HG03135 (cell line): ENCODE results near the gene CXXC5.
A peak's percentile ranks its signal among the peaks of the same experiment; 100 is the strongest.

Experiments used
- ATAC-seq: cut with Tn5 transposase; IDR thresholded peaks from one replicate; pipeline ENCODE4 v1.9.1; 2021; ENCODE audit warnings: mild to moderate bottlenecking, moderate library complexity; ENCODE audit not compliant: unreplicated experiment

The CXXC5 gene

GRCh38 chr5:139650689-139651042 is 2.5 kb downstream of the CXXC5 start:
- no peak for ATAC-seq

GRCh38 chr5:139651043-139651834 is 3.1 kb downstream of the CXXC5 start:
- ATAC-seq = no peak

- peak; percentile 32 for ATAC-seq
Measured at GRCh38 chr5:139651853-139652787, 4.0 kb downstream of the CXXC5 start.

GRCh38 chr5:139652788-139653241 is 4.7 kb downstream of the CXXC5 start:
- ATAC-seq = peak; percentile 37

- ATAC-seq = no peak
Measured at GRCh38 chr5:139653616-139654015, 5.5 kb downstream of the CXXC5 start.

- no peak for ATAC-seq
Measured at GRCh38 chr5:139654464-139654863, 6.3 kb downstream of the CXXC5 start.

GRCh38 chr5:139654871-139655491 is 6.8 kb downstream of the CXXC5 start:
- no peak for ATAC-seq

GRCh38 chr5:139655727-139656271 is 7.7 kb downstream of the CXXC5 start:
- ATAC-seq = no peak

- ATAC-seq = no peak
Measured at GRCh38 chr5:139657363-139658321, 9.5 kb downstream of the CXXC5 start.

GRCh38 chr5:139658501-139658927 is 10.4 kb downstream of the CXXC5 start:
- no peak for ATAC-seq

- no peak for ATAC-seq
Measured at GRCh38 chr5:139658928-139659667, 10.9 kb downstream of the CXXC5 start.

GRCh38 chr5:139659695-139660101 is 11.5 kb downstream of the CXXC5 start:
- no peak for ATAC-seq

GRCh38 chr5:139660105-139660922 is 12.2 kb downstream of the CXXC5 start:
- ATAC-seq = no peak

- ATAC-seq = no peak
Measured at GRCh38 chr5:139660923-139661814, 13.0 kb downstream of the CXXC5 start.

GRCh38 chr5:139662617-139663016 is 14.5 kb downstream of the CXXC5 start:
- no peak for ATAC-seq

- no peak for ATAC-seq
Measured at GRCh38 chr5:139663207-139664085, 15.3 kb downstream of the CXXC5 start.
